Heart left ventricle (tissue), 13 donors: ENCODE results near the gene ZNF804A.

Source experiments
- POLR2A ChIP-seq, 2 donors: fragments of 450-650 bp; IDR thresholded peaks; one replicate each; pipeline ENCODE4 v1.6.1; 2017; ENCODE audit warnings: antibody characterized with exemption in 2 of 2, mild to moderate bottlenecking in 2 of 2, moderate library complexity in 2 of 2
- TF ChIP-seq, protein P1 (sequence below), 12 donors: fragments of 200-600 bp; sonication (generic) in 4 of 12; IDR thresholded peaks; one replicate each; pipeline versions ENCODE4 v1.5.0 to v1.8.0; 2018 to 2022; ENCODE audit warnings: antibody characterized with exemption in 12 of 12, mild to moderate bottlenecking in 5 of 12
- donor health status: ischemic (EF 13 %, LVEDD 7.1; RV severe dilation, severe dysfunction).
- donor health status: DM: no; HTN: yes; CAD: no.
- donor health status: DM: no; HTN: no; CAD: no.
- donor health status: ischemic (EF 25% LVEDD 6.9; RV normal size, moderate dysfunction).
- donor health status: ischemic (EF 25% LVEDD 5.7; RV mildly dilated, moderate dysfunction).
- donor health status: ischemic (EF 35%, LVEDD 5.7; RV mildly dilated, moderate dysfunction).
- donor health status: nonischemic (EF 11% LVEDD 7.7; RV severe dilation, severe dysfunction).
- donor health status: DM: yes; HTN: yes; CAD: no.
- donor health status: PGD.
- donor health status: ischemic (EF 29% LVEDD 5.4; RV normal size, mild dysfunction).
- donor health status: nonischemic (EF 23%, LVEDD 6.1; RV moderate dilation, normal function).

DNA sequence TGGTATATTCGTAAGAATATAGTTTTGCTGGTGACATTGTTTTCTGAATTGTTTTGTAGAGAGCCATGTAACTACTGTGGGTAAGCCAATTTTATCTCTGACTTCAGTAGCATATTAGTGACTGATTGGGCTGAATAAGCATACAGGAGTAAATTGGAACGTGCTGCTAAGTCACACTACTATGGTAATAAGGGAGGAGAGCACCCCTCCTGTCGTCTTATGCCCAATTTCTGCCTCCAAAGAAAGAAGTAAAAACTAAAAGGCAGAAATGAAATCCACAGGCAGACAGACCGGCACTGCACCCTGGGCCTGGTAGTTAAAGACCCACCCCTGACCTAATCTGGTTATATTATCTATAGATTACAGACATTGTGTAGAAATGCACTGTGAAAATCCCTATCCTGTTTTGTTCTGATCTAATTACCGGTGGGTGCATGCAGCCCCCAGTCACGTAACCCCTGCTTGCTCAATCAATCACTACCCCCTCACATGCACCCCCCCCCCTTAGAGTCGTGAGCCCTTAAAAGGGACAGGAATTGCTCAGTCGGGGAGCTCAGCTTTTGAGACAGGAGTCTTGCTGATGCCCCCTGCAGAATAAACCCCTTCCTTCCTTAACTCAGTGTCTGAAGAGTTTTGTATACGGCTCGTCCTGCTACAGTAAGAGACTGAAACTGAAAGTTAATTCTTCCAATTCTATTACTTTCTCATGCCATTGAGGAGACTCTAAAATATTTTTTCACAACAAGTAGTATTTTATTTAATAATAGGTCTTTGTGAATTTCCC lies 167.0 kb downstream of the ZNF804A start:
- TF ChIP-seq, protein P1, sequence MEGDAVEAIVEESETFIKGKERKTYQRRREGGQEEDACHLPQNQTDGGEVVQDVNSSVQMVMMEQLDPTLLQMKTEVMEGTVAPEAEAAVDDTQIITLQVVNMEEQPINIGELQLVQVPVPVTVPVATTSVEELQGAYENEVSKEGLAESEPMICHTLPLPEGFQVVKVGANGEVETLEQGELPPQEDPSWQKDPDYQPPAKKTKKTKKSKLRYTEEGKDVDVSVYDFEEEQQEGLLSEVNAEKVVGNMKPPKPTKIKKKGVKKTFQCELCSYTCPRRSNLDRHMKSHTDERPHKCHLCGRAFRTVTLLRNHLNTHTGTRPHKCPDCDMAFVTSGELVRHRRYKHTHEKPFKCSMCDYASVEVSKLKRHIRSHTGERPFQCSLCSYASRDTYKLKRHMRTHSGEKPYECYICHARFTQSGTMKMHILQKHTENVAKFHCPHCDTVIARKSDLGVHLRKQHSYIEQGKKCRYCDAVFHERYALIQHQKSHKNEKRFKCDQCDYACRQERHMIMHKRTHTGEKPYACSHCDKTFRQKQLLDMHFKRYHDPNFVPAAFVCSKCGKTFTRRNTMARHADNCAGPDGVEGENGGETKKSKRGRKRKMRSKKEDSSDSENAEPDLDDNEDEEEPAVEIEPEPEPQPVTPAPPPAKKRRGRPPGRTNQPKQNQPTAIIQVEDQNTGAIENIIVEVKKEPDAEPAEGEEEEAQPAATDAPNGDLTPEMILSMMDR (IDR thresholded peaks at IDR 0.05): no peak
- TF ChIP-seq POLR2A (IDR thresholded peaks at IDR 0.05): no peak
